A549 (cell line): Measurements from ENCODE around the gene PLEKHA4. TPM values are rescaled to one million over a fixed set of nuclear protein-coding genes. Genes with fewer than 3 reads are reported as not detected.
"Not testable (repeated sequence)": the region's sequence is repeated elsewhere in the genome, so short reads cannot be mapped to it uniquely, and the experiment has no call there.

Experiments used
- ATAC-seq, 2 experiments: fragments of 200-7000 bp in 1 of 2; fragments of >200 bp in 1 of 2; cut with Nextera tagmentation in 1 of 2; cut with Tn5 transposase in 1 of 2; 3 replicates each; pipeline versions ENCODE4 v1.8.0 to v1.9.1; 2018 to 2020; ENCODE audit warnings: mild to moderate bottlenecking in 1 of 2, moderate library complexity in 1 of 2
- CTCF ChIA-PET: fragments of 300-600 bp; sonication (Branson Sonifier 250); formaldehyde crosslinking; extraction: SDS; loops from one replicate; lab custom pipeline; 2021; ENCODE audit warnings: antibody characterized with exemption, inconsistent platforms; lab: Yijun Ruan, JAX
- POLR2A ChIA-PET: fragments of 350-600 bp; formaldehyde crosslinking; extraction: SDS; loops from one replicate; lab custom pipeline; 2021; ENCODE audit warnings: antibody characterized with exemption, inconsistent platforms; lab: Yijun Ruan, JAX
- DNase-seq, 2 experiments: peaks; one replicate each; pipeline versions ENCODE4 v3.0.0 to v3.0.0-alpha.2; 2011 to 2016; ENCODE audit warnings: low read depth in 1 of 2, low spot score in 1 of 2
- FAIRE-seq: peaks from 2 replicates; lab custom pipeline; 2011; peaks lifted over from hg19 to GRCh38; lab: Jason Lieb, UNC
- H3K27ac ChIP-seq, 2 experiments: fragments of >200 bp; sonication (Bioruptor Twin); formaldehyde crosslinking; 3 replicates each; pipeline ENCODE4 v1.5.1; 2016 to 2017
- H3K4me1 ChIP-seq: fragments of >200 bp; sonication (Bioruptor Twin); formaldehyde crosslinking; 3 replicates; pipeline ENCODE4 v1.6.1; 2016
- H3K4me2 ChIP-seq: fragments of >200 bp; sonication (Bioruptor Twin); formaldehyde crosslinking; 3 replicates; pipeline ENCODE4 v1.6.1; 2016
- H3K4me3 ChIP-seq: fragments of >200 bp; sonication (Bioruptor Twin); formaldehyde crosslinking; 3 replicates; pipeline ENCODE4 v1.5.1; 2016
- H3K9me3 ChIP-seq: fragments of >200 bp; sonication (Bioruptor Twin); formaldehyde crosslinking; 3 replicates; pipeline ENCODE4 v1.6.1; 2016
- BHLHE40 ChIP-seq: IDR thresholded peaks from 2 replicates; pipeline ENCODE4 v1.6.1; 2012; ENCODE audit warnings: low read depth, low read length, inconsistent platforms
- CHD4 ChIP-seq: fragments of 200-600 bp; sonication (generic); IDR thresholded peaks from 2 replicates; pipeline ENCODE4 v1.6.1; 2016; ENCODE audit warnings: antibody characterized with exemption, mild to moderate bottlenecking, borderline replicate concordance
- FOSB ChIP-seq: fragments of 250-450 bp; sonication (Bioruptor Pico); IDR thresholded peaks from 2 replicates; pipeline ENCODE4 v1.5.0; 2020; ENCODE audit warnings: mild to moderate bottlenecking, moderate library complexity
- FOSL2 ChIP-seq, 2 experiments: fragments of 450-650 bp in 1 of 2; fragments of >200 bp in 1 of 2; sonication (Bioruptor Twin) in 1 of 2; formaldehyde crosslinking; IDR thresholded peaks; 2 replicates each; pipeline versions ENCODE4 v1.5.0 to v1.6.1; 2016 to 2020; ENCODE audit warnings: mild to moderate bottlenecking in 1 of 2, moderate library complexity in 1 of 2
- HOXA7 ChIP-seq: fragments of 250-450 bp; sonication (Bioruptor Pico); IDR thresholded peaks from 2 replicates; pipeline ENCODE4 v1.5.0; 2020; ENCODE audit warnings: mild to moderate bottlenecking, moderate library complexity
- HOXB5 ChIP-seq: fragments of 250-450 bp; sonication (Bioruptor Pico); IDR thresholded peaks from 2 replicates; pipeline ENCODE4 v1.5.0; 2020; ENCODE audit warnings: mild to moderate bottlenecking, moderate library complexity
- JUN ChIP-seq, 2 experiments: fragments of >200 bp; sonication (Bioruptor Twin); formaldehyde crosslinking; IDR thresholded peaks; 2 replicates in 1 of 2; 3 replicates in 1 of 2; pipeline ENCODE4 v1.6.1; 2016 to 2017
- JUNB ChIP-seq: fragments of >200 bp; sonication (Bioruptor Twin); formaldehyde crosslinking; IDR thresholded peaks from 2 replicates; pipeline ENCODE4 v1.6.1; 2016
- POLR2AphosphoS2 ChIP-seq: conservative IDR thresholded peaks from 2 replicates; pipeline ENCODE4 v1.6.1; 2012; ENCODE audit warnings: low read length, improper control_type of control experiment, inconsistent platforms
- RARB ChIP-seq: fragments of 250-450 bp; sonication (Bioruptor Pico); IDR thresholded peaks from 2 replicates; pipeline ENCODE4 v1.8.0; 2021; ENCODE audit warnings: mild to moderate bottlenecking, moderate library complexity
- SREBF2 ChIP-seq: fragments of 450-650 bp; IDR thresholded peaks from 2 replicates; pipeline ENCODE4 v1.6.1; 2014; ENCODE audit warnings: mild to moderate bottlenecking, moderate library complexity
- TFCP2L1 ChIP-seq: fragments of 250-450 bp; sonication (Bioruptor Pico); IDR thresholded peaks from 2 replicates; pipeline ENCODE4 v1.5.0; 2021; ENCODE audit warnings: mild to moderate bottlenecking
- TP53 ChIP-seq: fragments of 250-450 bp; sonication (Bioruptor Pico); IDR thresholded peaks from 2 replicates; pipeline ENCODE4 v1.5.0; 2021; ENCODE audit warnings: mild to moderate bottlenecking, moderate library complexity
- ZSCAN20 ChIP-seq: fragments of 250-450 bp; sonication (Bioruptor Pico); IDR thresholded peaks from 2 replicates; pipeline ENCODE4 v1.8.0; 2022; ENCODE audit warnings: mild to moderate bottlenecking, moderate library complexity
- WGBS: methylation state at CpG from one replicate; pipeline ENCODE4 v1.1.6; 2017; ENCODE audit errors: missing lambda C conversion rate; 5-methylcytosine and 5-hydroxymethylcytosine counted together
- polyA plus RNA-seq, 4 experiments: library from polyadenylated mRNA; depleted of rRNA in 3 of 4; stranded (reverse); fragments of >200 nt; fragmentation: RNase III in 1 of 4; extraction: RNeasy Plus Mini Kit Qiagen cat#74134 plus additional on column Dnase treatment in 1 of 4; gene quantifications; 2 replicates in 3 of 4; 3 replicates in 1 of 4; pipeline ENCODE4 v1.2.3, GENCODE V29; 2011 to 2017
- TF ChIP-seq, protein P1 (sequence below): fragments of 200-600 bp; sonication (generic); IDR thresholded peaks from 2 replicates; pipeline ENCODE4 v1.6.1; 2016; ENCODE audit warnings: antibody characterized with exemption, mild to moderate bottlenecking, moderate library complexity
- TF ChIP-seq, protein P2 (sequence below): fragments of 450-650 bp; IDR thresholded peaks from 2 replicates; pipeline ENCODE4 v1.6.1; 2014; ENCODE audit warnings: antibody characterized with exemption
- TF ChIP-seq, protein P3 (sequence below): fragments of 250-450 bp; sonication (Bioruptor Pico); IDR thresholded peaks from 2 replicates; pipeline ENCODE4 v1.5.0; 2020; ENCODE audit warnings: low read depth, mild to moderate bottlenecking, moderate library complexity

The PLEKHA4 gene
- polyA plus RNA-seq, 2 of the 4 experiments (the other 2 are of a cell fraction), result 0.34 to 0.46 TPM

DNA sequence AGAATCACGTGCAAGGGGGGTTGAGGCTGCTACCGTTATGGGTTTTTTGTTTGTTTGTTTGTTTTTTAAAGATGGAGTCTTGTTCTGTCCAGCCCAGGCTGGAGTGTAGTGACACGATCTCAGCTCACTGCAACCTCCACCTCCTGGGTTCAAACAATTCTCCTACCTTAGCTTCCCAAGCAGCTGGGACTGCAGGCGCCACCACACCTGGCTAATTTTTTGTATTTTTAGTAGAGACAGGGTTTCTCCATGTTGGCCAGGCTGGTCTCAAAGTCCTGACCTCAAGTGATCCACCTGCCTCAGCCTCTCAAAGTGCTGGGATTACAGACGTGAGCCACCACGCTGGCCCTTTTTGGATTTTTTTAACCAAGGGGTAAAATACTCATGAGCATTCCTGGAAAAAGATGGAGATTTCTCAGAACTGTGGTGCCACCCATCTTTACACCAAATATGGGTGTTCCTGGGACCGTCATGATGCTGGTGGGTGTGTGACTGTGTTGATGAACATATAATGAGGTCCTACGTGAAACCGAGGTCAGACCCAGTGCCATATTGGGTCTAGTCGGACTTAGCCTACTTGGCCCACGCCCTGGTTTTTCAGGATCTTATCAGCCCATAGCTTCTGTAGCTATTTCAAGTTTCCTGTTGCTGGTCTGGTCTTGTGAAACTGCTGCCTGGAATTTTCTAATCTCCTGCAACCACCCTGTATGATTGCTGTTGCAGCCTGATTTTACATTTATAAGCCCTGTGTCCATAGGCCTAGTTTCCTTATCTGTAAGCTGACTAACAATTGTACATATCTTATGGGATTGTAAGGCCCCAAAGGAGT lies 10.0 kb upstream of the PLEKHA4 start (continued):
- TF ChIP-seq, protein P1, sequence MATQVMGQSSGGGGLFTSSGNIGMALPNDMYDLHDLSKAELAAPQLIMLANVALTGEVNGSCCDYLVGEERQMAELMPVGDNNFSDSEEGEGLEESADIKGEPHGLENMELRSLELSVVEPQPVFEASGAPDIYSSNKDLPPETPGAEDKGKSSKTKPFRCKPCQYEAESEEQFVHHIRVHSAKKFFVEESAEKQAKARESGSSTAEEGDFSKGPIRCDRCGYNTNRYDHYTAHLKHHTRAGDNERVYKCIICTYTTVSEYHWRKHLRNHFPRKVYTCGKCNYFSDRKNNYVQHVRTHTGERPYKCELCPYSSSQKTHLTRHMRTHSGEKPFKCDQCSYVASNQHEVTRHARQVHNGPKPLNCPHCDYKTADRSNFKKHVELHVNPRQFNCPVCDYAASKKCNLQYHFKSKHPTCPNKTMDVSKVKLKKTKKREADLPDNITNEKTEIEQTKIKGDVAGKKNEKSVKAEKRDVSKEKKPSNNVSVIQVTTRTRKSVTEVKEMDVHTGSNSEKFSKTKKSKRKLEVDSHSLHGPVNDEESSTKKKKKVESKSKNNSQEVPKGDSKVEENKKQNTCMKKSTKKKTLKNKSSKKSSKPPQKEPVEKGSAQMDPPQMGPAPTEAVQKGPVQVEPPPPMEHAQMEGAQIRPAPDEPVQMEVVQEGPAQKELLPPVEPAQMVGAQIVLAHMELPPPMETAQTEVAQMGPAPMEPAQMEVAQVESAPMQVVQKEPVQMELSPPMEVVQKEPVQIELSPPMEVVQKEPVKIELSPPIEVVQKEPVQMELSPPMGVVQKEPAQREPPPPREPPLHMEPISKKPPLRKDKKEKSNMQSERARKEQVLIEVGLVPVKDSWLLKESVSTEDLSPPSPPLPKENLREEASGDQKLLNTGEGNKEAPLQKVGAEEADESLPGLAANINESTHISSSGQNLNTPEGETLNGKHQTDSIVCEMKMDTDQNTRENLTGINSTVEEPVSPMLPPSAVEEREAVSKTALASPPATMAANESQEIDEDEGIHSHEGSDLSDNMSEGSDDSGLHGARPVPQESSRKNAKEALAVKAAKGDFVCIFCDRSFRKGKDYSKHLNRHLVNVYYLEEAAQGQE, result peak; percentile 14; the same call in 1 of the 2 replicates
- 0 out of 2 replicates have a peak, but pooled peaks have one; percentile 17 for TF ChIP-seq ZSCAN20 (CRISPR knock-in tag)
- TF ChIP-seq, protein P2, sequence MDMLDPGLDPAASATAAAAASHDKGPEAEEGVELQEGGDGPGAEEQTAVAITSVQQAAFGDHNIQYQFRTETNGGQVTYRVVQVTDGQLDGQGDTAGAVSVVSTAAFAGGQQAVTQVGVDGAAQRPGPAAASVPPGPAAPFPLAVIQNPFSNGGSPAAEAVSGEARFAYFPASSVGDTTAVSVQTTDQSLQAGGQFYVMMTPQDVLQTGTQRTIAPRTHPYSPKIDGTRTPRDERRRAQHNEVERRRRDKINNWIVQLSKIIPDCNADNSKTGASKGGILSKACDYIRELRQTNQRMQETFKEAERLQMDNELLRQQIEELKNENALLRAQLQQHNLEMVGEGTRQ, result no peak

DNA sequence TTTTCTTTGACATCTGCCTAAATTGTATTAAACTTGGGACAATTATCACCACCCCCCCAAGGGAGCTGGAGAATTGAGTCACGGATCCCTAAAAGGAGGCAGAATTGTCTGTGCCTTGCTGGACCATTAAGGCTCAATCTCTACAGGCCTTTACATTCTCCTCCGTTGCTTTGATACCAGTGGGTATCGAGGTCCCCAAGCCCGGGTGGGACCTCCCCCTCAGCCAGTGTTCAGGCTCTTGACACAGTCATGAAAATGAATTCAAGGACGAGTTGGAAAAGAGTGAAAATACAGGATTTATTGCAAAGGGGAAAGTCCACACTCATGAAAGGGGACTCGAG lies 9.4 kb upstream of the PLEKHA4 start:
- WGBS, result 93% methylated on average over 6 of the region's 6 CpGs
- Histone ChIP-seq H3K4me3 (no peak overlapping the region), H3K27ac (no peak overlapping the region), H3K9me3 (no peaks in the 10 kb centered on the region), H3K4me2 (no peak overlapping the region)
- FAIRE-seq (no peak), ATAC-seq (no peak)
- ChIA-PET CTCF (interaction anchor here (0.7 to 13.7 kb wide), 6 partner anchors 22 to 202 kb away, joined by 3 to 121 read pairs (median 4); partner anchors contain the start of genes BAX and NUCB1), POLR2A (no interaction called here)
- TF ChIP-seq TP53 (CRISPR knock-in tag) (0 out of 2 replicates have a peak, but pooled peaks have one; percentile 29), HOXA7 (CRISPR knock-in tag) (0 out of 2 replicates have a peak, but pooled peaks have one; percentile 14), CHD4 (no peak), SREBF2 (no peak), POLR2AphosphoS2 (no peak; the same call in 1 of the 2 replicates), RARB (peak; percentile 62), FOSL2 (IDR thresholded peaks at IDR 0.05) (no peak), FOSL2 (CRISPR knock-in tag; IDR thresholded peaks at IDR 0.05) (peak; percentile 2; the same call in 1 of the 2 replicates)
- TF ChIP-seq, all 56 proteins: peak for 4
- H3K4me1 ChIP-seq, result peaks cover 22% of the 10 kb centered on the region
- DNase-seq, result no peak

DNA sequence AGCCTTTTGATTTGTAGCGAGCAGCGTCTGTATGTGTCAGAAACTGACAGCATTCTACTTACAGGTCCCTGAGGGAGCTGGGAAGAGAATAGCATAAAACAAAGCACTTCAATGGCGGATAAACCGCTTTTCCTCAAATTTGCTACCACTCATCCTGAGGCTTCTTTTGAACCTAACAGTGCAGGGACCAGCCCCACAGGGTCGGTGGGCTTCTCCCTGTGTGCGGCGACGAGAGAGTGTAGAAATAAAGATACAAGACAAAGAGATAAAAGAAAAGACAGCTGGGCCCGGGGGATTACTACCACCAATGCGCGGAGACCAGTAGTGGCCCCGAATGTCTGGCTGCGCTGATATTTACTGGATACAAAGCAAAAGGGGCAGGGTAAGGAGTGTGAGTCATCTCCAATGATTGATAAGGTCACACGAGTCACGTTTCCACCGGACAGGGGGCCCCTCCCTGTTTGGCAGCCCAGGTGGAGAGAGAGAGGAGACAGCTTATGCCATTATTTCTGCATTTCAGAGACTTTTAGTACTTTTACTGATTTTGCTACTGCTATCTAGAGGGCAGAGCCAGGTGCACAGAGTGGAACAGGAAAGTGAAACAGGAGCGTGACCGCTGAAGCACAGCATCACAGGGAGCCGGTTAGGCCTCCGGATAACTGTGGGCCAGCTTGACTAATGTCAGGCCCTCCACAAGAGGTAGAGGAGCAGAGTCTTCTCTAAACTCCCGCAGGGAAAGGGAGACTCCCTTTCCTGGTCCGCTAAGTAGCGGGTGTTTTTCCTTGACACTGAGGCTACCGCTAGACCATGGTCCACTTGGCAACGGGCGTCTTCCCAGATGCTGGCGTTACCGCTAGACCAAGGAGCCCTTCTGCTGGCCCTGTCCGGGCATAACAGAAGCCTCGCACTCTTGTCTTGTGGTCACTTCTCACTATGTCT lies 7.9 kb upstream of the PLEKHA4 start:
- peak overlapping the region; percentile 92 for H3K4me3 ChIP-seq
- POLR2A ChIA-PET, result interaction anchor here (0.8 to 8.9 kb wide), 7 partner anchors 11 to 92 kb away, joined by 3 to 175 read pairs (median 12); partner anchors contain the start of genes BAX, FTL and NUCB1
- ATAC-seq; H3K9me3 ChIP-seq; FAIRE-seq; TF ChIP-seq FOSL2 (IDR thresholded peaks at IDR 0.05): not testable (repeated sequence)
- CTCF ChIA-PET, result interaction anchor here (0.9 to 13.7 kb wide), 6 partner anchors 8 to 96 kb away, joined by 3 to 121 read pairs (median 7); partner anchors contain the start of gene FTL
- TF ChIP-seq JUN (IDR thresholded peaks at IDR 0.05) (0 out of 5 replicates have a peak, but pooled peaks of 1 of the 2 experiments have one; percentile 0), FOSL2 (CRISPR knock-in tag; IDR thresholded peaks at IDR 0.05) (peak; percentile 80), TFCP2L1 (CRISPR knock-in tag) (peak; percentile 94), JUNB (0 out of 2 replicates have a peak, but pooled peaks have one; percentile 17), BHLHE40 (peak; percentile 77), RARB (peak; percentile 53; the same call in 1 of the 2 replicates), FOSB (CRISPR knock-in tag) (peak; percentile 94), POLR2AphosphoS2 (peak; percentile 92; the same call in 1 of the 2 replicates), HOXB5 (CRISPR knock-in tag) (0 out of 2 replicates have a peak, but pooled peaks have one; percentile 54), HOXA7 (CRISPR knock-in tag) (peak; percentile 95)
- TF ChIP-seq, protein P3, sequence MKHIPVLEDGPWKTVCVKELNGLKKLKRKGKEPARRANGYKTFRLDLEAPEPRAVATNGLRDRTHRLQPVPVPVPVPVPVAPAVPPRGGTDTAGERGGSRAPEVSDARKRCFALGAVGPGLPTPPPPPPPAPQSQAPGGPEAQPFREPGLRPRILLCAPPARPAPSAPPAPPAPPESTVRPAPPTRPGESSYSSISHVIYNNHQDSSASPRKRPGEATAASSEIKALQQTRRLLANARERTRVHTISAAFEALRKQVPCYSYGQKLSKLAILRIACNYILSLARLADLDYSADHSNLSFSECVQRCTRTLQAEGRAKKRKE, result 0 out of 2 replicates have a peak, but pooled peaks have one; percentile 9
- TF ChIP-seq, protein P1, result 0 out of 2 replicates have a peak, but pooled peaks have one; percentile 15
- WGBS, result 72% methylated on average over 30 of the region's 30 CpGs
- peak overlapping the region; percentile 95 to 97 for H3K27ac ChIP-seq
- peak in 1 of 2 experiments; percentile 46 for DNase-seq
- H3K4me2 ChIP-seq, result peak overlapping the region; percentile 88
- H3K4me1 ChIP-seq, result peaks cover 28% of the 10 kb centered on the region
